Astrocyte of the cerebellum (primary cell): ENCODE results near the gene DSCAML1.

ENCODE experiments used
- DNase-seq: peaks from one replicate; pipeline ENCODE4 v3.0.0-alpha.2; 2011; ENCODE audit warnings: low read depth
- H3K4me3 ChIP-seq: 2 replicates; pipeline ENCODE4 v1.5.1; 2011; ENCODE audit warnings: mild to moderate bottlenecking, low read depth, low read length, moderate library complexity
- in situ Hi-C: cut with HindIII; loops from 2 replicates; pipeline ENCODE4 v1.10.0; 2017; ENCODE audit warnings: low sequenced_read_pairs
- TF ChIP-seq, protein P1 (sequence below): IDR thresholded peaks from 2 replicates; pipeline ENCODE4 v1.5.1; 2012; ENCODE audit warnings: low read length, low read depth, moderate library complexity, mild to moderate bottlenecking; ENCODE audit errors: missing control alignments

Gene DSCAML1

DNA sequence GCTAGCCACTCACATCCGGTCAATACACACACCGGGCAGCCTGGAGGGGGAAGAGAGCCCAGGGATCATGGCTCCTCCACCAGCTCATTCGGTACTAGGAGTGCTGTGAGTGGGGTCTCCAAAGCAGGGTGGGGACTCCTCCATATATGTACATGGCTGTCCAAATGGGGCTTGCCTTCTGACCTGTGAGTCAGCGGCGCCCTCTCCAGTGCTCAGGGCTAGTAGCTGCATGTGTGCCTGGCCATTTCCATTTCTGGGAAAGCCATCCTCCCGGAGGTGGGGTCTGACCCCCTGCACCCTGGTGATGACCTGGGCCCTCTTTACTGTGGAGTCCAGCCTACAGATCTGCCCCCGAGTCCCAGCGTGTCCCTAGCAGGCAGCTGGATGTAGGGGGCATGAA lies 287.5 kb downstream of the DSCAML1 start:
- TF ChIP-seq, protein P1, sequence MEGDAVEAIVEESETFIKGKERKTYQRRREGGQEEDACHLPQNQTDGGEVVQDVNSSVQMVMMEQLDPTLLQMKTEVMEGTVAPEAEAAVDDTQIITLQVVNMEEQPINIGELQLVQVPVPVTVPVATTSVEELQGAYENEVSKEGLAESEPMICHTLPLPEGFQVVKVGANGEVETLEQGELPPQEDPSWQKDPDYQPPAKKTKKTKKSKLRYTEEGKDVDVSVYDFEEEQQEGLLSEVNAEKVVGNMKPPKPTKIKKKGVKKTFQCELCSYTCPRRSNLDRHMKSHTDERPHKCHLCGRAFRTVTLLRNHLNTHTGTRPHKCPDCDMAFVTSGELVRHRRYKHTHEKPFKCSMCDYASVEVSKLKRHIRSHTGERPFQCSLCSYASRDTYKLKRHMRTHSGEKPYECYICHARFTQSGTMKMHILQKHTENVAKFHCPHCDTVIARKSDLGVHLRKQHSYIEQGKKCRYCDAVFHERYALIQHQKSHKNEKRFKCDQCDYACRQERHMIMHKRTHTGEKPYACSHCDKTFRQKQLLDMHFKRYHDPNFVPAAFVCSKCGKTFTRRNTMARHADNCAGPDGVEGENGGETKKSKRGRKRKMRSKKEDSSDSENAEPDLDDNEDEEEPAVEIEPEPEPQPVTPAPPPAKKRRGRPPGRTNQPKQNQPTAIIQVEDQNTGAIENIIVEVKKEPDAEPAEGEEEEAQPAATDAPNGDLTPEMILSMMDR = no peak
- no peak overlapping the region for H3K4me3 ChIP-seq
- no peak for DNase-seq
- in situ Hi-C loops = no loop called here

DNA sequence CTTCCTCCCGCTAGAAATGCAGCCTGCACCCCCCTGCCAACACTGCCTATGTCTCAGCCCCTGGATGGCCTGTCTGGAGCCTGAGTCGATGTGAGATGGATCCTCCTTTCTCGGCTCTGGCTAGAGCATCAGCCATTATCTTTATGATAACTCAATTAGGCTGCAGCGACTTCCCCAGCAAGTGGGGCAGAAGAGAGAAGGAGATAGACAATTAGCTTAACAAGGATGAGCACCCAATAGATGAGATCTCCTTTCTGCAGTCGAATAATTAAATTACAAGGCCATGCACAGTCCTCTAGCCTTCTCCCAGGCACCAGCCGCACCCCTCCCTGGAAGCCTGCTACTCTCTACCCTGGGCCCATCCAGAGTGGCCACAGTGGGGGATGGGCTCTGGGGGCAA lies 290.0 kb downstream of the DSCAML1 start:
- TF ChIP-seq, protein P1 = no peak
- no peak overlapping the region for H3K4me3 ChIP-seq
- no peak for DNase-seq
- in situ Hi-C loops = no loop called here

- no peak for DNase-seq
- in situ Hi-C loops = no loop called here
Measured at GRCh38 chr11:117505285-117505970, 291.6 kb downstream of the DSCAML1 start.

DNA sequence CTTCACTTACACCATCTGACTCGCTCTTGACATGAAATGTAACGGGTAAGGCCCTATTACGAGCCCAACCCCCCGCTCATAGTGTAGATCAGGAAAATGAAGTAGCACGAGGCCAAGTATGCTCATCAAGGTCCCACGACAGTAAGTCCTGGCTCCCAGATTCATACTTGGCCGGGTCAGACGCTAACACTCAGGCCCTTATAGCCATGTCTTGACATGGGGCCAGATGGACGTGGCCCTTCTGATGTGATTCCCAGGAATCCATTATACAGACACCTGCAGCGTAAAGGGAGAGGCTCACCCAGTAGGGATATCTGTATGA lies 294.3 kb downstream of the DSCAML1 start:
- TF ChIP-seq, protein P1 = no peak
- no peak for DNase-seq
- H3K4me3 ChIP-seq = no peak overlapping the region
- in situ Hi-C loops = no loop called here

More at GRCh38 chr11:117505285-117505970, 291.6 kb downstream of the DSCAML1 start:
- no peak overlapping the region for H3K4me3 ChIP-seq
- TF ChIP-seq, protein P1 = no peak

GRCh38 chr11:117502015-117502778 lies 294.8 kb downstream of the DSCAML1 start:
- TF ChIP-seq, protein P1 = no peak
- DNase-seq = no peak
- H3K4me3 ChIP-seq = no peak overlapping the region
- in situ Hi-C loops = no loop called here

- TF ChIP-seq, protein P1 = no peak
- in situ Hi-C loops = no loop called here
- no peak overlapping the region for H3K4me3 ChIP-seq
- DNase-seq = no peak
Measured at GRCh38 chr11:117501237-117501898, 295.6 kb downstream of the DSCAML1 start.
